Stimulated activated naive CD8-positive, alpha-beta T cell treated with anti-CD3 and anti-CD28 coated beads, Interleukin-15, amount 100 ng/mL, for 72 hours (primary cell): ENCODE results near the gene UCHL3.

Experiments
- ATAC-seq: fragments of 150-1000 bp; cut with Tn5 transposase; 2 replicates; pipeline ENCODE4 v1.10.0; 2021; ENCODE audit warnings: mild to moderate bottlenecking, moderate library complexity
- DNase-seq, 2 donors: peaks; one replicate each; pipeline ENCODE4 v3.0.0; 2021 to 2022
- H3K27ac Mint-ChIP-seq, 2 donors: one replicate each; pipeline ENCODE4 v1.8.0; 2022; ENCODE audit warnings: mild to moderate bottlenecking in 2 of 2, mixed read lengths in 2 of 2, moderate library complexity in 2 of 2
- H3K27me3 Mint-ChIP-seq: one replicate; pipeline ENCODE4 v1.8.0; 2022; ENCODE audit warnings: mixed read lengths
- H3K4me1 Mint-ChIP-seq: one replicate; pipeline ENCODE4 v1.8.0; 2022; ENCODE audit warnings: mild to moderate bottlenecking, mixed read lengths
- H3K4me3 Mint-ChIP-seq, 2 donors: one replicate each; pipeline ENCODE4 v1.8.0; 2022; ENCODE audit warnings: mild to moderate bottlenecking in 2 of 2, mixed read lengths in 2 of 2, moderate library complexity in 1 of 2
- H3K9me3 Mint-ChIP-seq, 2 donors: one replicate each; pipeline ENCODE4 v1.8.0; 2022; ENCODE audit warnings: mixed read lengths in 2 of 2

Gene UCHL3

GRCh38 chr13:75549262-75550158 is at the start of gene UCHL3:
Gene UCHL3, plus strand, starts transcription at chr13:75549791. Its CDS starts 30 bp downstream, at chr13:75549821.
- ATAC-seq (peak; percentile 95), DNase-seq (peak; percentile 97)
- Mint-ChIP-seq H3K4me1 (peaks cover 53% of the 10 kb centered on the region), H3K27ac (peak within 1 kb of the TSS; percentile 100), H3K9me3 (no peaks in the 10 kb centered on the region), H3K27me3 (no peaks in the 10 kb centered on the region), H3K4me3 (peak within 1 kb of the TSS; percentile 87 to 99)

DNA sequence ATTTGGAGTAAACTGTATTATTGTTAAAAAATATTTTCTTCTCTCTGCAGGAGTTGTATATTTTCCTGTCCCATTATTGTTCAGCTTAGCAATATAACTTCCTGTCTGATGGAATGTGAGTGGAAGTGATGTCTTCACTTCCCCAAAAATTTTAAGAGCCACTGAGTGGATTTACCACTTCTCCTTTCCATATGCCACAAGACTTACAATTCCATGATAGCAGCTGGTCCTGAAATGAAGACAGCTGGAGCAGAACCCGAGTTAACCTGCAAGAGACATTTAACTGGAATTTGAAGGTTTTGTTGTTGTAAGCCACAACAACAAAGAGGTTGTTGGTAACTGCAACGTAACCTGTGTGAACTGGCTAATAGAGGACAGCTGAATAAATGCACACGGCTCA is 44.3 kb upstream of the UCHL3 start:
- H3K9me3 Mint-ChIP-seq = no peaks in the 10 kb centered on the region
- no peak overlapping the region for H3K4me3 Mint-ChIP-seq
- no peaks in the 10 kb centered on the region for H3K4me1 Mint-ChIP-seq
- no peak overlapping the region for H3K27ac Mint-ChIP-seq
- no peaks in the 10 kb centered on the region for H3K27me3 Mint-ChIP-seq
- DNase-seq (no peak), ATAC-seq (no peak)

- Mint-ChIP-seq H3K4me1 (no peaks in the 10 kb centered on the region), H3K27ac (no peak overlapping the region), H3K27me3 (no peaks in the 10 kb centered on the region), H3K4me3 (no peak overlapping the region), H3K9me3 (no peaks in the 10 kb centered on the region)
- no peak for ATAC-seq
- no peak for DNase-seq
Observed at GRCh38 chr13:75506018-75506417, 43.6 kb upstream of the UCHL3 start.

- DNase-seq (no peak), ATAC-seq (no peak)
- Mint-ChIP-seq H3K4me3 (no peak overlapping the region), H3K9me3 (no peaks in the 10 kb centered on the region), H3K4me1 (peaks cover 5% of the 10 kb centered on the region), H3K27me3 (no peaks in the 10 kb centered on the region), H3K27ac (no peak overlapping the region)
Observed at GRCh38 chr13:75507027-75508001, 42.3 kb upstream of the UCHL3 start.

DNA sequence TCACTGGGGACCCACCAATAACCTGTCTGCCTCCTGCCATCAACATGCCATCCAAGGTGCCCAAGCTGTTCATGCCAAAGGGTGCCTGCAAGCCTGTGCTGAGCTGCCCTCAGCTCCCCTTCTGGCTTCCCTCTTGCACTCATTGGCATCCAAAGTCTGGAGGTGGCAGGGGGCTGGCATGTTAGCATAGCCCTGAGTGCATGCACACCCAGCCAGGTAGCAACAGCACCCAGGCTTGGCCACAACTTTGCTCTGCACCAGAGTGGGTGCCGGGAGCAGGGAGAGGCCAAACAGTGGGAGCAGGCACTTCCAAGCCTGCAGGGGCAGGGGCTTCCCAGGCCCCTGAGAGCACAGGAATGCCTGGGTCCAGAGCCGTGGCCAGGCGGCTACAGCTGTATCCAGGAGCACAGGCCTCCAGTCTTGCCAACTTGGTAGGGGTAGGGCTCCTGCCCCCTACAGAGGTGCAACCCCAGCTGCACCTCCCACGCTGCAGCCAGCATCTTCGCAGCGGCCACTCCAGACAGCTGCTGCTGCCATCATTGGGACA is 41.5 kb upstream of the UCHL3 start:
- peaks cover 6% of the 10 kb centered on the region for H3K4me1 Mint-ChIP-seq
- DNase-seq (no peak), ATAC-seq (no peak)
- H3K9me3 Mint-ChIP-seq = no peaks in the 10 kb centered on the region
- no peak overlapping the region for H3K4me3 Mint-ChIP-seq
- H3K27me3 Mint-ChIP-seq = peaks cover 4% of the 10 kb centered on the region
- H3K27ac Mint-ChIP-seq = no peak overlapping the region

GRCh38 chr13:75511051-75511625 is 38.5 kb upstream of the UCHL3 start:
- no peak for DNase-seq
- Mint-ChIP-seq H3K9me3 (no peaks in the 10 kb centered on the region), H3K27ac (no peak overlapping the region), H3K27me3 (peaks cover 12% of the 10 kb centered on the region), H3K4me1 (peaks cover 6% of the 10 kb centered on the region), H3K4me3 (no peak overlapping the region)
- no peak for ATAC-seq

DNA sequence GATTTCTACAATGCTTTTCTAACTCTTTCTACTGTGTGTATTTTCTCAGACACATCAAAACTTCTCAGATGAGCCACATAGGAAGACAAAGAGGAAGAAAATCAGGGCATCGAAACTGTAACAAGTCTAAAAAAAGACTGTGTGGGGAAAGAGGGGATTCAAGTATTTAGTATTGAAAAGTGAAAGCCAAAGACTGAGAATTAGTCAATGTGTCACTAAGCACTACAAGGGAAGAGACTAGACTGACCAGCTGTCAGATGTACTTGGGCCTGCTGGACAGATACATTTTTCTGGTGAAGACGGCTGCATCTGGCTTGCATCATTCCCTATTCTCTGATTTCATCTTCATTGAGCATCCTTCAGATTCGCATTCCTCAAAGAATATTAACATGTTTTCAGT is 37.3 kb upstream of the UCHL3 start:
- H3K27ac Mint-ChIP-seq = no peak overlapping the region
- no peak for ATAC-seq
- no peak for DNase-seq
- no peak overlapping the region for H3K4me3 Mint-ChIP-seq
- no peaks in the 10 kb centered on the region for H3K9me3 Mint-ChIP-seq
- H3K4me1 Mint-ChIP-seq = peaks cover 6% of the 10 kb centered on the region
- H3K27me3 Mint-ChIP-seq = peaks cover 12% of the 10 kb centered on the region

DNA sequence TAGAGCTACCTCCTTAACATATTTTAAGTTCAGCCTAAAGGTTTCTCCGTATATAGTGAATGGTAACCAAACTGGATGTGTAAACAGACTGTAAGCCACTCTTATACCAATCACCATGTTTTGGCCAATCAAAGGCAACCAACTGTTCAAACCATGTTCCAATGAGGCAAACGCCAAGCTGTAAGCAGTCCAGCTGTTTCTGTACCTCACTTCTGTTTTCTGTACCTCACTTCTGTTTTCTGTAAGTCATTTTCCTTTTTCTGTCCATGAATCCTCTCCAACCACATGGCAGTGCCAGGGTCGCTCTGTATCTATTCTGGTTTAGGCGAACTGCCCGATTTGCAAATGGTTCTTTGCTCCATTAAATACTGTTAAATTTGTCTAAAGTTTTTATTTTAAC is 36.3 kb upstream of the UCHL3 start:
- H3K27ac Mint-ChIP-seq = no peak overlapping the region
- peaks cover 6% of the 10 kb centered on the region for H3K4me1 Mint-ChIP-seq
- DNase-seq (no peak), ATAC-seq (no peak)
- H3K4me3 Mint-ChIP-seq = no peak overlapping the region
- H3K27me3 Mint-ChIP-seq = peaks cover 12% of the 10 kb centered on the region
- H3K9me3 Mint-ChIP-seq = no peaks in the 10 kb centered on the region

GRCh38 chr13:75514080-75514995 is 35.3 kb upstream of the UCHL3 start:
- Mint-ChIP-seq H3K4me3 (no peak overlapping the region), H3K27ac (no peak overlapping the region), H3K27me3 (peaks cover 12% of the 10 kb centered on the region), H3K4me1 (peaks cover 6% of the 10 kb centered on the region), H3K9me3 (no peaks in the 10 kb centered on the region)
- DNase-seq (no peak), ATAC-seq (no peak)

DNA sequence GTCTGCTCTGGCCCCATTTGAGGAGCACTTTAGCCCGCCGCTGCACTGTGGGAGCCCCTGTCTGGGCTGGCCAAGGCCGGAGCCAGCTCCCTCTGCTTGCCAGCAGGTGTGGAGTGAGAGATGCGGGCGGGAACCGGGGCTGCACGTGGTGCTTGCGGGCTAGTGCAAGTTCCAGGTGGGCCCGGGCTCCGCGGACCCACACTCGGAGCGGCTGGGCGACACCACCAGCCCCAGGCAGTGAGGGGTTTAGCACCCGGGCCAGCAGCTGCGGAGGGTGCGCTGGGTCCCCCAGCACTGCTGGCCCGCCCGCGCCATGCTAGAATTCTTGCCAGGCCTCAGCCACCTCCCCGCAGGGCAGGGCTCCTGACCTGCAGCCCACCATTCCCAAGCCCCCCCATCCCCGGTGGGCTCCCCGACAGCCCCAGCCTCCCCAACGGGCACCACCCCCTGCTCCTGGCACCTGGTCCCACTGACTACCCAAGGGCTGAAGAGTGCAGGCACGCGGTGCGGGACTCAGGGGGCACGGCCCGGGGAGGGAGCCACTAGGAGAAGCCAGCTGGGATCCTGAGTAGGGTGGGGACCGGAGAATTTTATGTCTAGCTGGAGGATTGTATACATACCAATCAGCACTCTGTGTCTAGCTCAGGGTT is 31.0 kb upstream of the UCHL3 start:
- H3K27ac Mint-ChIP-seq = no peak overlapping the region
- ATAC-seq = peak; percentile 52
- no peaks in the 10 kb centered on the region for H3K9me3 Mint-ChIP-seq
- H3K27me3 Mint-ChIP-seq = peaks cover 3% of the 10 kb centered on the region
- no peak for DNase-seq
- no peaks in the 10 kb centered on the region for H3K4me1 Mint-ChIP-seq
- H3K4me3 Mint-ChIP-seq = no peak overlapping the region

- Mint-ChIP-seq H3K4me3 (no peak overlapping the region), H3K27me3 (no peaks in the 10 kb centered on the region), H3K27ac (peak overlapping the region in 1 of 2 donors; percentile 38), H3K4me1 (peaks cover 6% of the 10 kb centered on the region), H3K9me3 (no peaks in the 10 kb centered on the region)
- no peak for ATAC-seq
- DNase-seq = no peak
Observed at GRCh38 chr13:75521956-75522355, 27.6 kb upstream of the UCHL3 start.

DNA sequence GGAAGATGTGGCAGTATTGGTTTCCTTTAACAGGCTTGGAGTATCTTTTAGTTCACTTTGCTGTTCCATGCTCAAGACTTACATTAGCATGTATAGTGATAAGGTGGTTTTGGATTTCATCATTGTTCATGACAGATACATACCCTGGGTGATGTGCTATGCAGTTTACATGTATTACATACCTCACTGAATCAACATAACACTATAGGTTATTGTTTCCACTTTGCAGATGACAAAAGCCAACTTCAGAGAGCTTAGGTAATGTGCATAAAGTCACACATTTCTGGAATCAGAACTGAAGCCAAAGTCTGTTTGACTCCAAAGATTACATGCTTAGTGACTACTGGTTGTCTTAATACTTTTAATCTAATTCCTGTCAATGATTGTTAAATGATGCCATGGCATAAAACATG is 19.0 kb upstream of the UCHL3 start:
- Mint-ChIP-seq H3K4me3 (peak overlapping the region in 1 of 2 donors; percentile 29), H3K4me1 (peaks cover 51% of the 10 kb centered on the region), H3K27ac (no peak overlapping the region), H3K9me3 (no peaks in the 10 kb centered on the region), H3K27me3 (no peaks in the 10 kb centered on the region)
- ATAC-seq (peak; percentile 98), DNase-seq (no peak)

GRCh38 chr13:75533861-75534260 is 15.7 kb upstream of the UCHL3 start:
- Mint-ChIP-seq H3K4me1 (peaks cover 62% of the 10 kb centered on the region), H3K27me3 (no peaks in the 10 kb centered on the region), H3K4me3 (no peak overlapping the region), H3K27ac (no peak overlapping the region), H3K9me3 (no peaks in the 10 kb centered on the region)
- ATAC-seq (no peak), DNase-seq (no peak)
